ENCODE measurements around the gene DUXB.

DNA sequence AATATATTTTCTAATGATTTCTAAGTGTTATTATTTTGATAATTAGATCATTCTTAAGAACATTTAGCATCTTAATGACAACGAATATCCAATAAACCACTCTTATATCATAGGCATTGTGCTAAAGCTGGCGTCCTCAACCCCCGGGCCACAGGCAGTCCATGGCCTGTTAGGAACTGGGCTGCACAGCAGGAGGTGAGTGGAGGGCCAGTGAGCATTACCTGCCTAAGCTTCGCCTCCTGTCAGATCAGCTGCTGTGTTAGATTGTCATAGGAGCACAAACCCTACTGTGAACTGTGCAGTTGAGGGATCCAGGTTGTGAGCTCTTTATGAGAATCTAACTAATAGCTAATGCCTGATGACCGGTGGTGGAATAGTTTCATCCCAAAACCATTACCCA lies 3.7 kb downstream of the DUXB start:
- TF ChIP-seq POLR2A (IDR thresholded peaks at IDR 0.05): no peak
- TF ChIP-seq, protein P1, sequence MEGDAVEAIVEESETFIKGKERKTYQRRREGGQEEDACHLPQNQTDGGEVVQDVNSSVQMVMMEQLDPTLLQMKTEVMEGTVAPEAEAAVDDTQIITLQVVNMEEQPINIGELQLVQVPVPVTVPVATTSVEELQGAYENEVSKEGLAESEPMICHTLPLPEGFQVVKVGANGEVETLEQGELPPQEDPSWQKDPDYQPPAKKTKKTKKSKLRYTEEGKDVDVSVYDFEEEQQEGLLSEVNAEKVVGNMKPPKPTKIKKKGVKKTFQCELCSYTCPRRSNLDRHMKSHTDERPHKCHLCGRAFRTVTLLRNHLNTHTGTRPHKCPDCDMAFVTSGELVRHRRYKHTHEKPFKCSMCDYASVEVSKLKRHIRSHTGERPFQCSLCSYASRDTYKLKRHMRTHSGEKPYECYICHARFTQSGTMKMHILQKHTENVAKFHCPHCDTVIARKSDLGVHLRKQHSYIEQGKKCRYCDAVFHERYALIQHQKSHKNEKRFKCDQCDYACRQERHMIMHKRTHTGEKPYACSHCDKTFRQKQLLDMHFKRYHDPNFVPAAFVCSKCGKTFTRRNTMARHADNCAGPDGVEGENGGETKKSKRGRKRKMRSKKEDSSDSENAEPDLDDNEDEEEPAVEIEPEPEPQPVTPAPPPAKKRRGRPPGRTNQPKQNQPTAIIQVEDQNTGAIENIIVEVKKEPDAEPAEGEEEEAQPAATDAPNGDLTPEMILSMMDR (IDR thresholded peaks at IDR 0.05): no peak

All from testis (tissue), 2 donors.